GM19463 (cell line): ENCODE measurements around the gene DGKH.
A peak's percentile ranks its signal among the peaks of the same experiment; 100 is the strongest.

Experiments used
- ATAC-seq: cut with Tn5 transposase; IDR thresholded peaks from one replicate; pipeline ENCODE4 v1.9.1; 2021; ENCODE audit warnings: mild to moderate bottlenecking, moderate library complexity; ENCODE audit not compliant: unreplicated experiment

The DGKH gene, protein sequence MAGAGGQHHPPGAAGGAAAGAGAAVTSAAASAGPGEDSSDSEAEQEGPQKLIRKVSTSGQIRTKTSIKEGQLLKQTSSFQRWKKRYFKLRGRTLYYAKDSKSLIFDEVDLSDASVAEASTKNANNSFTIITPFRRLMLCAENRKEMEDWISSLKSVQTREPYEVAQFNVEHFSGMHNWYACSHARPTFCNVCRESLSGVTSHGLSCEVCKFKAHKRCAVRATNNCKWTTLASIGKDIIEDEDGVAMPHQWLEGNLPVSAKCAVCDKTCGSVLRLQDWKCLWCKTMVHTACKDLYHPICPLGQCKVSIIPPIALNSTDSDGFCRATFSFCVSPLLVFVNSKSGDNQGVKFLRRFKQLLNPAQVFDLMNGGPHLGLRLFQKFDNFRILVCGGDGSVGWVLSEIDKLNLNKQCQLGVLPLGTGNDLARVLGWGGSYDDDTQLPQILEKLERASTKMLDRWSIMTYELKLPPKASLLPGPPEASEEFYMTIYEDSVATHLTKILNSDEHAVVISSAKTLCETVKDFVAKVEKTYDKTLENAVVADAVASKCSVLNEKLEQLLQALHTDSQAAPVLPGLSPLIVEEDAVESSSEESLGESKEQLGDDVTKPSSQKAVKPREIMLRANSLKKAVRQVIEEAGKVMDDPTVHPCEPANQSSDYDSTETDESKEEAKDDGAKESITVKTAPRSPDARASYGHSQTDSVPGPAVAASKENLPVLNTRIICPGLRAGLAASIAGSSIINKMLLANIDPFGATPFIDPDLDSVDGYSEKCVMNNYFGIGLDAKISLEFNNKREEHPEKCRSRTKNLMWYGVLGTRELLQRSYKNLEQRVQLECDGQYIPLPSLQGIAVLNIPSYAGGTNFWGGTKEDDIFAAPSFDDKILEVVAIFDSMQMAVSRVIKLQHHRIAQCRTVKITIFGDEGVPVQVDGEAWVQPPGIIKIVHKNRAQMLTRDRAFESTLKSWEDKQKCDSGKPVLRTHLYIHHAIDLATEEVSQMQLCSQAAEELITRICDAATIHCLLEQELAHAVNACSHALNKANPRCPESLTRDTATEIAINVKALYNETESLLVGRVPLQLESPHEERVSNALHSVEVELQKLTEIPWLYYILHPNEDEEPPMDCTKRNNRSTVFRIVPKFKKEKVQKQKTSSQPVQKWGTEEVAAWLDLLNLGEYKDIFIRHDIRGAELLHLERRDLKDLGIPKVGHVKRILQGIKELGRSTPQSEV

DNA sequence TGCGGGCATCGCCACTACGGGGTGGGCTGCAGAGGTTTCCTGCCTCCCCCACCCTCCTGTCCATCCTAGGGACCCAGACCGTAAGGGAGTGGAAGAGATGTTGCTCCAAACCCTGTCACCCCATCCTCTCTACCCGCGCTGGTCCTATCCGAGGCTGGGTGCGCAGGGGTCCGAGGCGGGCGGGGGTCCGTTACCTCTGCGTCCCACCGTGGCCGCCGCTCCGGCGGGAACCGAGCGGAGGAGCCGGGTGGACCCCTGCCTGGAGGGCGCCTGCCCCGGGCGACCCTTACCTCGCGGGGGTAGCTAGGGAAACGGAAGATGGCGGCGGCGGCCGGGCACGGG, at the start of gene DGKH:
Gene DGKH, plus strand, starts transcription at position 307 of the 342 bp plus-strand sequence. CDS start 126 bp downstream, outside the sequence.
- peak; percentile 23 for ATAC-seq

DNA sequence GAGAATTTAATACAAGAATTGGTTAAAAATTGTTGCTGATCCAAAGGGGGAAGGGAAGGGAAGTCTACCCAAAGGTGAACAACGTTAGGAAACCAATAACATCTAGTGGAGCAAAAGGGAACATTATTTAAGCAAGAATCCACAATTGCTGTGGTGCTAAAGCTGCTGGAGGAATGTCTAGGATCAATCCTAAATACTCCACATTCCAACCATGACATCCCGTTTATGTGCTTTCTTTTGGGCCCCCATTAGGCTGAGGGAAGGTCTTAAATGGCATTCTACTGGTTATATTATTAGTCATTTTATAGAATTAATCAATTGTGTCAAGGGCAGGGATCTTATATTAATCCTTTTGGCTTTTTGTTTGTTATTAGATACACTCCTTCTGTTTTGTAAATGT, 47.6 kb upstream of the DGKH start:
- no peak for ATAC-seq

DNA sequence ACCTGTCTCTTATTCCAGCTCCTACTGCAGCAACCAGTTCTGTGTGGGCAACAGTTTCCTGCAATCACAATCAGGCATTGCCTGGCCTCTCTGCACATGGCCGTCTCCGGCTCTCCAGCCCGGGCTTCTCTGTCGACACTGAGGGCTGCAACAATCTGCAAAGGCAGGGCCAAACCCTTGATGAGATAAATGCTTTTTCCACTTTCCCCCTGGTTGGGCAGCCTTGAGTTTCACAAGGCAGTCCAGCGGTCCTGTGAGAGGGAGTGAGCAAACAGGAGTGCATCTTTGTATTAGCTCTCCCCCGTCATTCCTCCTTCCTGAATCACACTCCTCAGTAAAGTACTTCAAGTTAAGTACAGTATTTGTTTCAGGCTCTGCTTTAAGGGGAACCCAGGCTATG, 46.9 kb upstream of the DGKH start:
- ATAC-seq, result no peak

DNA sequence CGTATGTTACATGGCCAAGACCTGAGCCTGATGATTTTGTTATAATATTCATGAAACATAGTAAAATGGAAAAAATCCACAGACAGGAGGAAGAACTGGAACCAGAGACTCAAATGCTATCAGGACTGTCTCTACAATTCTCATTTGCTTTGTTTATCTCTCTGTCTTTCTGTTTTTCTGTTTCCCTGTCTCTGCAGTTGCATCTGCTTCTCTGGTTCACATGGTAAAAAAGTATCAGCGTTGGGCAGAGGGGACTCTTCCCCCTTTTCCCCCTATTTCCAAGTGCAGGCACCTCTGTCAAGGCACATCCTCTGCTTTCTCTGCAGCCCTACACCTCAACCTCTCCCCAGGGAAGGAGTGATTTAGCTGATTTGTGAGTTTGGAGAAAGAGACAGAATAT, 46.4 kb upstream of the DGKH start:
- ATAC-seq, result no peak

DNA sequence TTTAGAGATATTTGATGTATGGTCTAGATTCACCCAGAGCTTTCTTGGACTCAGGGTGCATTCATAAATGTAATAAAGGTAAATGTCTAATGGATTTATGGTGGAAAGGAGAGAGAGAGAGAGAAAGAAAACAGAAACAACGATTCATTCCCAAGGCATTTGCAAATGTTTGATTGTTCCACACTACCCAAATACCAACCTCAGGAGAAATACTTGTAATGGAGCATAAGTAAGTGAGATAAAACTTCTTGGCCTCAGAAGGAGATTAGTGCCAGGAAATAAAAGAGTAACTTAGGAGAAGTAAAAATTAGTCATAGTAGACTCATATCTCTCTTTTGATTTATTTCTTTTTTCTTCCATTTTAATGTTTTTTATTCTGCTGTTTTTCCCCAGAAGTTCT, 40.6 kb upstream of the DGKH start:
- no peak for ATAC-seq

DNA sequence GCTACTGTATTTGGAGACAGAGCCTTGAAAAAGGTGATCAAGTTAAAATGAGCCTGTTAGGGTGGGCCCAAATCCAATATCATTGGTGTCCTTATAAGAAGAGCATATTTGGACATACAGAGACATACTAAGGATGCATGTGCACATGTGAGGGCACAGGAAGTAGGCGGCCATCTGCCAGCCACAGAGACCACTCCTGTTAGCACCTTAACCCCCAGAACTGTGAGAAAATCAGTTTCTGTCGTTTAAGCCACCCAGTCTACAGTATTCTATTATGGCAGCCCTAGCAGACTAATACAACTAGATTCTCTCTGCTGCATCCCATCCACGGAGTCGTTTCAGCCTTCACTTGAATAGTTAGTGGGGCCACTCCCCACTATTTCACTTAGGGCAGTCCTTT, 39.4 kb upstream of the DGKH start:
- no peak for ATAC-seq

DNA sequence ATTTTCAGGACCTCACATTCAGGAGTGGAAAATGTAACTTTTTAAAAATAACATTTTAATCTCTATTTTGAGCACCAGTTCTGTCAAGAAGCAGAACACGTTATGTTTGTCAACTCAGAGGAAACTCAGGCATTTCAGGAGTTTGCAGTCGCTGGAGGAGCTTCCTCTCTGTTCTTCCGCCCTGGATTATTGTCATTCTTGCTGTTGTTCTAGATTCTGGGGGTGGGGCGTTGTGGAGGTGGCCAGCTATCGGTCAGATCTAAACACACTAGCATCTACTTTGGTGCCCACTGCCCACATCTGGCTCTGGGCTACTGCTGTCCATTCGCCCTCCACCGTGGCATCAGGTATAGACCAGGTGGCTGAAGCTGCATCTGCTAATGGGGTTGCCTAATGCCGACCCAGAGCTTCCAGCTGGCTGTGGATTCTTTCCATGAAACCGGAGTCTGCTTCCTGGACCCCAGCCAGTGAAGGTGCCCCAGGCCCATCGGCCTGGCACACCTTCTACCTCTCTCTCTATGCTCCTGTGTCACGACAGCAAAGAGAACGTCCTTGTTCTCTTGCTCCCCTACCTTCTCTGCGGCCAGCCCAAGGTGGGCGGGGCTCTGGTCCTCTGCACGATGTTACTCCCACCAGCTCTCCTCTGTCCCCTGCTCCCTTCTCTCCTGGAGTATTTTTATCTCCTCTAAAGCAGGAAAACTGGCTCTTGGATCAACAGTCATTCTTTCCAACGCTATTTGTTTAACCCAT, 36.7 kb upstream of the DGKH start:
- ATAC-seq, result no peak

DNA sequence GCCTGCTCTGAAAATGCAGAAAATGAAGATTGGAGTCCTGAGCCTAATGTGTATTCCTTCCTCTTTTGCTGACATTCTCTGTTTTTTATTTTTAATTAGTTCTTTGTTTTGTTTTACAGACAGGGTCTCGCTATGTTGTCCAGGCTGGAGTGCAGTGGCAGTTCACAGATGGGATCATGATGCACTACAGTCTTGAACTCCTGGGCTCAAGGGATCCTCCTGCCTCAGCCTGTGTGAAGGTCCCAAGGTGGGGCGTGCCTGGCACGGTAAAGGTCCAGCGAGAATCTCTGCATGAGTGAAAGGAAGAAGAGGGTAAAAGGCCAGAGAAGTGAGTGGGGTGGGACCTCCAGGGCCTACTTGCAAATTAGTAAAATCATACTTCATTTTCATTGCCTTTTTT, 34.3 kb upstream of the DGKH start:
- no peak for ATAC-seq

DNA sequence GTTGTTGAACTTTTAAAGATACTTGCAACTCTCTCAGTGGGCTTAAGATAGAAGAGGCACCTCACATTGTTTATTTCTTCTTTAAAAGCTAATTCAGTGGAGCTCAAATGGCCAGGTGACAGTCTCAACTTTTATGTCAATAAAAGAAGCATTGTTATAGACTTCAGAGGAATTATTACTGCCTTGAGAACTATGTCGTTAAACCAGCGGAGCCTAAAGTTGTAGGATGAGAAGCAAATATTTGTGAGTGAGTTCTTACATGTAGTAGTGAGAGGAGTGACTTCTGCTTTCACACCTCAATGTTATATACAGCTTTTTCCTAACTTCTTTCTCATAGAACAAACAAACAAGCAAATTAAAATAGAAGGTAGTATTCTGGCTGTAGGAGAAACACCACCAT, 31.2 kb upstream of the DGKH start:
- no peak for ATAC-seq

DNA sequence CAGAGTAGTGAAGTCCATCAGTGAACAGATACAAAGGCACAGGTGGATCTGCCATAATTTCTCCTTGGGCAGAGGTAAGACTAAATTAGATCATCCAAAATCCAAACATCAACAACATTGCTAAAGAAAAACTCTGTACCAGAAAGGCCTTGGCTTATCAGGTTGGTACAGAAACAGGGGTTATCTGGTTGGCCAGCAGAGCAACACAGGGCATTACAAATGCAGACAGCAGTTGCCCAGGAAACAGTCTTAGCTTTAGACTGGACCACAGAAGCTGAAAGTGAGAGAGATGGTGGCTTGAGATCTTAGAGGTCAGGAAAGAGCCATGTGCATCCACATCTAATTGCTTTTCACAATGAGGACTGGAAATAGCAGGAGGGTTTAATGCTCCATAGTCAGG, 26.6 kb upstream of the DGKH start:
- no peak for ATAC-seq

DNA sequence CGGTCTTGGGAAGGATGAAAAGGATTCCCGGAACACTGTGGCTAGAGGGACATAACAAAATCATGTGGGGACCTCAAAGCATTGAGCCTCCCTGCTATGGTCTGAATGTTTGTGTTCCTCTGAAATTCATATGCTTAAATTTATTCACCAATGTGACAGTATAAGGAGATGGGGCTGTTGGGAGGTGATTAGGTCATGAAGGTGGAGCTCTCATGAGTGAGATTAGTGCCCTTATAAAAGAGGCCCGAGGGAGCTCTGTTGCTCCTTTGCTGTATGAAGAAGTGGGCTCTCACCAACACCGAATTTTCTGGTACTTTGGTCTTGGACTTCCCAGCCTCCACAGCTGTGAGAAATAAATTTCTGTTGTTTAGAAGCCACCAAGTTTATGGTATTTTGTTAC, 26.1 kb upstream of the DGKH start:
- no peak for ATAC-seq

DNA sequence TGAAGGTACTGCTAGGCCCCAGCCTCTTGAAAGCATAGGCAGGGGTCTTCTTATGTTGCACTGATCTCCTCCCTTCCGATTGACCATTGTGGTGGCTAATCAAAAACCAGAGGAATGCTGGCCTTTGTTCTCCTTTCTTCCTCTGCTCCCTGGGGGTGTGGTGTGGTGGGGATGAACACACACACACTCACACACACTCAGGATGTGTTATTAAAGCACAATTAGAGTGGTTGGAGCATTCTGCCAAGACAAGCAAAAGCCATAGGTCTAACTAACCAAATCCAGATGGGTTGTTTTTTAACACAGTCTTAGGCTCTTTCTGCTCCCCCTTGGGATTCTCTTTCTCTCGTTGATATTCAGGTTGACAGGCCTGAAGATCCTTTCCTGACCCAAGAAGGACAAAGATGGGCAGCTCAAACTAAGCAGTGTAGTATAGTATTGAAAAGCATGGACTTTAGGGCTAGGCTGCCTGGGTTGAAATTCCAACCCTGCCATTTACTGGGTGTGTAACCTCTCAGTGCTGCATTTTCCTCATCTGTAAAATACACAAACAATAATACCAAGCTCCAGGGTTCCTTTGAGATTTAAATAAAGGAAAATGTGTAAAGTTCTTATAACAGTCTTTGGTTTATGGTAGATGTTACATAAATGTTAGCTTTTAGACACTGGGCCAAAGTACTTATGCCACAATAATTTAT, 25.5 kb upstream of the DGKH start:
- no peak for ATAC-seq

DNA sequence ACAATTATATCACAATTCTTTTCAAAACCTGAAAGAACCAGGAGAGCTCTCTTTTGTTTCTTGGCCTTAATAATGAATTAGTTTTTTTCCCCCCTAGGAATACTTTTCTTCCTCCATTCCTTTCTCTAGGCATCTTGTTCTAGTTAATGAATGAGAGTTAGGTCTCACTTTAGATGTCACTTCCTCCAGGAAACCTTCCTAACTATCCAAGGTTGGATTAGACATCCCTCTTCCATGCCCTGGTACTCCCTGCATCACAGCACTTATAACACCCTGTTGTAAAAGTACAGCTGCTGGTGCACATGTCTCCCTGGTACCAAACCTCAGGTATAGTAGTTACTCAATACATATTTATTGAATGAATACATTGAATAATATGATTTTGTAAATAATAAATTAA, 21.2 kb upstream of the DGKH start:
- ATAC-seq, result no peak

DNA sequence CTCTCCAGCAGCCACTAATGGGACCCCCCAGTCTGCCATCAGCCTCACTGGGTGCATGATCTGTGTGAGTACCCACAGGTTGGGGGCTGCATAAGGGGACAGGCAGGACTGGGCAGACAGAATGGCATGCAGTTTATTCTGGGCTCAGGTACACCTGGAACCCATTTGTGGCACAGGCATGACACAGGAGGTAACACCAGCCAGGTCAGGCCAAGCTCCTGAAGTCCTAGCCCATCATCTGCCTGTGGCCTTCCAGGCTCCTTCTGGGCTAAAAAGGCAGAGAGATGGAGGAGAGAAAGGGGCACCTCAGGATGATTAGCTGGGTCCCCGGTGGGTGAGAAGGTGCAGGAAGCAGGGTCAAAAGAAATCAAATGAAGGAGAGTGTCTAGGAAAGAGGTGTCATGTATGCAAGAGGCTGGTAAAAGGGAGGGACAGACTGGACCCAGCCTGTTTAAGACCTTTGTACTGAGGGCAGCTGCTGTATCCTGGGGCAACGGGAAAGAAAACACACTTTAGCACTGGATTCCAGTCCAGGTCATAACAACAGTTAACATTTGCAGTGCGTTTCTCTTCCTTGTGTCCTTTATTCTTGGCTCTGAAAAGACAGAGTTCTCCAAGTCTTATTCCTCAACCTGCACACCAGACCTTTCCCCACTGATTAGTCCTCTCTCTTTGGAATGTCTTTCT, 20.2 kb upstream of the DGKH start:
- ATAC-seq, result no peak

DNA sequence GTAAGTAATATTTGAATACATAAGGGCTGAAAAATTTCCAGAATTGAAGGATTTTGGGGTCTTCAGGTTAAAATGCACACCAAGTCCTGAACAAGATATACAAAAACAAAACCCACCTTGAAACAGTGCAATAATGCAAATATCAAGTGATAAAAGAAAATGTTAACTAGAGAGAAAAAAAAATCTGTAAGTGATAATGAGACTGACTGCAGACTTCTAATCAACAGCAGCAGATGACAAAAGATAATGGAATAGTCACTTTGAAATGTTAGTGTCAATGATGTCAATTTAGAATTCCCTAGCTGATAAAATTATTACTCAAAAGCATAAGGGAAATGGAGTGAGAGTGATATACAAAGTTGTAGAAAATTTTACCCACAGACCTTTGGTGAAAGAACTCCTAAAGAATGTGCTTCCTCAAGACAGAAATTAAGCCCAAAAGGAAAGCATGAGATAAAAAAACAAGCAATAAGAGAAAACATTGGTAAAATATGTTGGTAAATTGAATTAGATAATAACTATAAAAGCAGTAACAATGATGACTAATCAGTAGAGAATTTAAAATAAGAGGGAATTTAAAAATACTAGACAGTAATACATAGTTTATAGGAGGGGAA, 12.4 kb upstream of the DGKH start:
- ATAC-seq, result no peak

DNA sequence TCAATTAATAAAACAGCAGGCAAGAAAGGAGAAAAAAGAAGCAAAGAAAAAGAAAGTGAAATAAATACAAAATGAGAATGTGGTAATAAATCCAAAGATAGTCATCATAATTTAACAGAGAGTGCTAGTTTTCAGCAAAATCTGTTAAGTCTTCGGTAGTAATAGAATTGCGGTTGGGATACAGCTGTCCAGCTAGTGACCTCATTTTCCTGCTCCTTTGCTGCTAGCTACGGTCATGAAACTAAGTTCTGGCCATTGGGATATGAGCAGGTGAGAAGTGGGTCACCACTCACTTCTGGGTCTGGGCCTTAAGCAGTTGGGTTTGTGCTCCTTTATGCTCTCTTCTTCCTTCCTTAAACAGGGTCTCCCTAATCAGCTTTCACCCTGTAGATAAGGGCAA, 11.7 kb upstream of the DGKH start:
- ATAC-seq, result no peak

DNA sequence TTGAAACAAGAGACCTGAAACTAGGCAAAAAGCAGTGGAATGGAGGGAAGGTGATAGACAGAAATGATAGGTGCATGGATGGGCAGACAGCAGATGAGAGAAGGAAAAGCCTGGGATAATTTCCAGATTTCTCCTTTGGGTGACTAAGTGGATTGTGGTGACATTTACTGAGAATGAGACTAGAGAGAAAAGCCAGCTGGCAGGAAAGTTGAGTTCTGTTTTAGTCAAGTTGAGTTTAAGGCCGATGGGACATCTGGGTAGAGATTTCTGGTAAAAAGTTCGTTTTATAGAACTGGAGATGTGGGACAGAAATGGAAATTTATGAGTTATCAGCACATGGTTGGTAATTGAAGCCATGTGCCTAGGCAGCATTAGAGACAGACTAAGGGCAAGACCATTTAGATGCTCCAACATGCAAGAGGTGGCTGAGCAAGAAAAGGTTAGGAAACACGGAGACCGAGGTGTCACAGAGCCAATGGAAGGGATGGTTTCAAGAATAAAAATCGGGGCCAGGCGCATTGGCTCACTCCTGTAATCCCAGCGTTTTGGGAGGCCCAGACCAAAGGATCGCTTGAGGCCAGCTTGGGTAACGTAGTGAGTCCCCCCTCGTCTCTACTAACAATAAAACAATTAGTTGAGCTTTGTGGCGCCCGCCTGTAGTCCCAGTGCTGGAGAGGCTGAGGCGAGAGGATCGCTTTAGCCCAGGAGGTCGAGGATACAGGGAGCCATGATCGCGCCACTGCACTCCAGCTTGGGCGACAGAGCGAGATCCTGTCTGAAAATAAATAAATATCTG, 9.6 kb upstream of the DGKH start:
- no peak for ATAC-seq

DNA sequence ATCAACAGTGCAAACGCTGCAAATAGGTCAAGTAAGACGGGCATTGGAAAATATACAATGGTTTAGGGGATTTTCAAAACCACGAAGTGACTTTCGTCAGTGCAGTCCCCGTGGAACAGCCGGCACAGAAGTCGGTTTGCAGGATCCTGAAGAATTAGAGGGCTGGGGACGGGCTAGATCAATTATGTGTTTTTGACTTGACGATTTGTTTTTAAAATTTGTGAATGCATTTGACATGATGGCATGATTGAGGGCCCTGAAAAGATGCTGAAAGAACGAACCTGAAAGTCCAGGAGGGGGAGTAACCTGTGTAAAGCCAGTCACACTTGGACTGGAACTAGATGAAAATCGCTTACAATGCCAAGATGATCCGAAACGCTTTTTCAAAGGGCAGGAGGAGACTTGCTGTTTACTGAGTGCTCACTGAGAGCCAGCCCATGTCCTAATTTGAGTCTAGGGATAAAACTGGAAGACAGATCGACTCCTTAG, 8.9 kb upstream of the DGKH start:
- no peak for ATAC-seq
